ENCODE data around the gene RGS14. TPM values are rescaled to one million over a fixed set of nuclear protein-coding genes. Genes with fewer than 3 reads are reported as not detected.

The RGS14 gene, protein sequence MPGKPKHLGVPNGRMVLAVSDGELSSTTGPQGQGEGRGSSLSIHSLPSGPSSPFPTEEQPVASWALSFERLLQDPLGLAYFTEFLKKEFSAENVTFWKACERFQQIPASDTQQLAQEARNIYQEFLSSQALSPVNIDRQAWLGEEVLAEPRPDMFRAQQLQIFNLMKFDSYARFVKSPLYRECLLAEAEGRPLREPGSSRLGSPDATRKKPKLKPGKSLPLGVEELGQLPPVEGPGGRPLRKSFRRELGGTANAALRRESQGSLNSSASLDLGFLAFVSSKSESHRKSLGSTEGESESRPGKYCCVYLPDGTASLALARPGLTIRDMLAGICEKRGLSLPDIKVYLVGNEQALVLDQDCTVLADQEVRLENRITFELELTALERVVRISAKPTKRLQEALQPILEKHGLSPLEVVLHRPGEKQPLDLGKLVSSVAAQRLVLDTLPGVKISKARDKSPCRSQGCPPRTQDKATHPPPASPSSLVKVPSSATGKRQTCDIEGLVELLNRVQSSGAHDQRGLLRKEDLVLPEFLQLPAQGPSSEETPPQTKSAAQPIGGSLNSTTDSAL
- 10 to 100 TPM; 43.9 to 47.2 TPM for total RNA-seq

DNA sequence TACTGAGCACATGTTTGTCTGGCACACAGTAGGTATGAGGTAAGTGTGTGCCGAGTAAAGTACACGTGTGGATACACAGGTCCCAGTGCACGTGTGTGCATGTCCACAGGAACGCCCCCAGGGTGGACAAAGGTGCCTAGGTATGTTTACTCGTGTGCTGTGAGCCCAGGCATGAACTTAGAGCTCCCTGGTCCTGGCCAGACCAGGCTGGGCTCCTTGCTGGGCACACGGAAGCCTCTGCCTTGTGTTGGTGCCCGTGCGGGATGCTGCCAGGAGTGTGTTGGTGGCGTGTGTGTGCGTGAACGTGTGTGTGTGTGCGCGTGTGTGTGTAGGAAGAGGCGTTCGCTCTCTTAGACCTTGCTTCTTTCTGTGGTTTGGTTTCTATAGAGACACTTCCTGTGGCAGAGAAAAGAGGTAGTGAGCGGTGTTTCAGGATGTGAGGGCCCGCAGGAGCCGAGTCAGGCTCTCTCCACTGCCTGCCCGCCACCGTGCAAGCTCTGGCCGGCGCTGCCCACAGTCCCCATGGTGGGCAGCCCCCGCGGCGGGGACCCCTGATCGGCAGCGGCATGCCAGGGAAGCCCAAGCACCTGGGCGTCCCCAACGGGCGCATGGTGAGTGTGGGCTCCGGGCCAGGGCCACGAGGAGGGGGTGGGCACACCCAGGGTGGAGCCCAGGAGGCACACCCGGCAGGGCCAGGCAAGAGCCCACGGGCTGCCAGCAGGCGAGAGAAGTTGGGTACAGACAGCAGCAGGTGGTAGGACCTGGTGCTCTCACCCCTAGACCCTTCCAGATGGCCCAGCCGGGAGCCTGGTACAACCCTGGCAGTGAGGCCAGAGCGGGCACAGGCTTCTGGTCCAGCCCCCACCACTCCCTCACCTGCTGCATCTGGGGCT is at the start of gene RGS14:
Gene RGS14, plus strand, starts transcription at position 466 of the 893 bp plus-strand sequence. Its CDS starts 101 bp downstream, at position 567.
- intact Hi-C loops (cut with micrococcal nuclease) = loop anchor here (2.0 kb wide), 1 partner anchor 71 kb away; no protein-coding TSS in a partner anchor
- peak within 1 kb of the TSS; percentile 80 for H3K27ac Mint-ChIP-seq
- ChIA-PET POLR2A (interaction anchor here (0.8 to 1.4 kb wide), 6 partner anchors 15 to 98 kb away, joined by 3 to 4 read pairs (median 3); no protein-coding TSS in a partner anchor), CTCF (interaction anchor here (0.8 to 8.7 kb wide), 6 partner anchors 14 to 98 kb away, joined by 3 to 66 read pairs (median 8); no protein-coding TSS in a partner anchor)
- DNase-seq = peak; percentile 77
- no peaks in the 10 kb centered on the region for H3K27me3 Mint-ChIP-seq
- peaks cover 9% of the 10 kb centered on the region for H3K9me3 Mint-ChIP-seq
- peaks cover 75% of the 10 kb centered on the region for H3K4me1 Mint-ChIP-seq (ENCODE audit: low read depth)
- peak within 1 kb of the TSS; percentile 81 for H3K4me3 Mint-ChIP-seq
- H3K36me3 Mint-ChIP-seq = peaks cover 3% of the 10 kb centered on the region

DNA sequence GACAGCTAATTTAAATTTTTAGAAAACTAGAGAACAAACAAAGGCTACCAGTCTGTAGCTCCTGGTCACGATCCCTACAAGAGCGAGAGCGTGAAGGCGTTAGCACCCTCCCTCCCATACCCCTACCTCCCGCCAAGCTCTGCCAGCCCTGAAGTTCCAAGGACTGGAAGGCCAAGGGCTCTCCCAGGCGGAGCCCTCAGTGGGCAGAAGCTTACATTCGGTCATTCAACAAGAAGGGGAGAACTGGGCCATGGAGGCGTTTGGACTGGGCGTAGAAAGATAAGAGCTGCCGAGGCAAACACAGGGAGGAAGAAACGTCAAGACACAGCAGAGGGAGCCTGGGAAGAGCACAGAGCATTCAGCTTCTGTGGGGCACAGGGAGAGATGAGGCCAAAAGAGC is 49.0 kb upstream of the RGS14 start:
- no peak for DNase-seq
- intact Hi-C loops (cut with micrococcal nuclease) = no loop called here
- Mint-ChIP-seq H3K4me1 (ENCODE audit: low read depth) (peaks cover 46% of the 10 kb centered on the region), H3K27ac (no peak overlapping the region), H3K9me3 (no peaks in the 10 kb centered on the region), H3K27me3 (peaks cover 1% of the 10 kb centered on the region), H3K4me3 (no peak overlapping the region), H3K36me3 (peaks cover 34% of the 10 kb centered on the region)
- CTCF ChIA-PET = interaction anchor here (0.6 to 4.3 kb wide), 28 partner anchors 10 to 213 kb away, joined by 3 to 52 read pairs (median 7); partner anchors contain the start of gene LMAN2
- POLR2A ChIA-PET = interaction anchor here (1.0 to 1.9 kb wide), 3 partner anchors 43 to 137 kb away, joined by 3 to 11 read pairs (median 3); partner anchors contain the start of genes LMAN2 and PRR7

GRCh38 chr5:177309351-177310191 is 48.2 kb upstream of the RGS14 start:
- ChIA-PET CTCF (interaction anchor here (0.6 to 4.3 kb wide), 56 partner anchors 8 to 772 kb away, joined by 3 to 52 read pairs (median 5); partner anchors contain the start of genes GRK6, LMAN2, PDLIM7 and RNF44), POLR2A (interaction anchor here (0.5 to 1.9 kb wide), 7 partner anchors 10 to 192 kb away, joined by 3 to 11 read pairs (median 3); partner anchors contain the start of genes LMAN2 and PRR7)
- peak; percentile 84 for DNase-seq
- intact Hi-C loops (cut with micrococcal nuclease) = loop anchor here (5.0 kb wide), 1 partner anchor 208 kb away; the partner anchor contains the start of gene DDX41
- Mint-ChIP-seq H3K9me3 (no peaks in the 10 kb centered on the region), H3K36me3 (peaks cover 29% of the 10 kb centered on the region), H3K4me1 (ENCODE audit: low read depth) (peaks cover 45% of the 10 kb centered on the region), H3K27me3 (peaks cover 1% of the 10 kb centered on the region), H3K4me3 (peak overlapping the region; percentile 48), H3K27ac (no peak overlapping the region)

DNA sequence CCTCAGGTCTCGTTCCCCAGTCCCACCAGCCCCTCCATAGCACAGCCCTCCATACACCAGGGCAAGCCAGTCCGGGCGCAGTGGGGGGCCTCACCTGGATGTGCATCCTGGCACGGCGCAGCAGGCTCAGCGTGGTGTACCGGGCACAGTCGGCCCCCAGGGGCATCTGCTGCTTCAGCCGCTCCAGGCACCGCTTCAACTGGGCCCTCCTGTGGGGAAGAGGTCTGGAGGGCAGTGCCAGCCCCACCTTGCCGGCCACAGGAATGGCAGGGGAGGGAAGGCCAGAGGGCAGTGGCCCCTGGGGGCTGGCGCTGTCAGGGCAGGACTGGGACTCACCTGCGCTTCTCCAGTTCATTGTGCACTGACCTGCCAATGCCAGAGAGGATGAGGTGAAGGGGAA is 47.4 kb upstream of the RGS14 start:
- Mint-ChIP-seq H3K27me3 (peaks cover 1% of the 10 kb centered on the region), H3K27ac (no peak overlapping the region), H3K9me3 (no peaks in the 10 kb centered on the region), H3K4me1 (ENCODE audit: low read depth) (peaks cover 37% of the 10 kb centered on the region), H3K4me3 (peak overlapping the region; percentile 78), H3K36me3 (peaks cover 21% of the 10 kb centered on the region)
- DNase-seq = peak; percentile 10
- CTCF ChIA-PET = interaction anchor here (0.6 to 4.3 kb wide), 51 partner anchors 8 to 773 kb away, joined by 3 to 52 read pairs (median 5); partner anchors contain the start of genes GRK6, LMAN2, PDLIM7 and RNF44
- POLR2A ChIA-PET = interaction anchor here (0.5 to 1.9 kb wide), 5 partner anchors 9 to 191 kb away, joined by 3 to 11 read pairs (median 4); partner anchors contain the start of gene LMAN2
- intact Hi-C loops (cut with micrococcal nuclease) = loop anchor here (5.0 kb wide), 1 partner anchor 207 kb away; the partner anchor contains the start of gene DDX41

DNA sequence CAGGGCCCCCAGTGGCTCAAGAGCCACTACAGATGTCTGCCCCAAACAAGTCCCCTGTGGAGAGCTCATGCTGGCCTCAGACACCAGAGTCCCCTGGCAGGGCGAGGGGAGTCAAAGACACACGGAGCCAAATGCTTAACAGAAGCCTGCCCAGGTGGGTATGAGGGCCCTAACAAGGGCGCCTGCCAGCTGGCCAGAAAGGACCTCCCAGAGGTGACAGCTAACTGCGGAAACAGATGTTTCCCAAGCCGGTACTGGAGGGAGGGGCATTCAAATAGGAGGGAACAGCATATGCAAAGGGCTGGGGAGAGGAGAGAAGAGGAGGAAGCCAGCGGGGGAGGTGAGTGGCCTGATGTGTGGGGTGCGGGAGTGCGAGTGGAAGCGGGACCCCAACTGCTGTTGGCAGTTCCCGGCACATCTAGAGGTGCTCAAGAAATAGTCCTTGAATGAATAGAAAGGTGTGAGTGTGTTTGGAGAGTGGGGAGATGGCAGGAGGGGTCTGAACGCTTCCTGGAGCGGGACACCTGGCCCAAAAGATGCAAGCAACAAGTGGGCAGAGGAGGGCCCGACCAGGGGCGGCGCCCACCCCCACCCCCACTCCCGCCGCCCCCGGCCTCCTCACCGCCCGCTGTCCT is 46.9 kb upstream of the RGS14 start:
- H3K9me3 Mint-ChIP-seq = no peaks in the 10 kb centered on the region
- H3K4me1 Mint-ChIP-seq (ENCODE audit: low read depth) = peaks cover 32% of the 10 kb centered on the region
- ChIA-PET CTCF (interaction anchor here (0.7 to 4.3 kb wide), 32 partner anchors 8 to 773 kb away, joined by 3 to 52 read pairs (median 7); partner anchors contain the start of genes LMAN2 and RNF44), POLR2A (interaction anchor here (0.8 to 1.9 kb wide), 4 partner anchors 9 to 116 kb away, joined by 3 to 11 read pairs (median 6); partner anchors contain the start of gene LMAN2)
- intact Hi-C loops (cut with micrococcal nuclease) = loop anchor here (5.0 kb wide), 1 partner anchor 206 kb away; the partner anchor contains the start of gene DDX41
- peak; percentile 52 for DNase-seq
- peak overlapping the region; percentile 78 for H3K4me3 Mint-ChIP-seq
- H3K27ac Mint-ChIP-seq = peak overlapping the region; percentile 2
- peaks cover 1% of the 10 kb centered on the region for H3K27me3 Mint-ChIP-seq
- peaks cover 17% of the 10 kb centered on the region for H3K36me3 Mint-ChIP-seq

DNA sequence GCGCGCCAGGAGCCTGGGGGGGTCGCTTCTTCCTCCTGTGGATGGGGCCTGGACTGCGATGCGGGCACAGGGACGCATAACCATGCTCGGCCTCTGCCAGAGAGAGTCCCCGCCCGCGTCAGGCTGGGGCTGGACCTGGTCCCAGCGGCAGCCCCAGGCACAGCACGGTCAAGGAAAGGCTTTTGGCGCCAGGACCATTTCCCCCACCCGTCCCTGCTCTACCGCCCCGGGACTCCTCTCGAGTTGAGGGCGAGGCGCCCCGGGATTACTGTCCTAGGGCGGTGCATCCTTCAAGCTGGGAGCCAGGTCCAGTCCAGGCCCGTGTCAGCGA is 46.4 kb upstream of the RGS14 start:
- Mint-ChIP-seq H3K9me3 (no peaks in the 10 kb centered on the region), H3K36me3 (peaks cover 12% of the 10 kb centered on the region), H3K4me1 (ENCODE audit: low read depth) (peaks cover 27% of the 10 kb centered on the region), H3K27ac (no peak overlapping the region), H3K27me3 (peaks cover 1% of the 10 kb centered on the region), H3K4me3 (peak overlapping the region; percentile 78)
- CTCF ChIA-PET = interaction anchor here (1.6 to 4.3 kb wide), 6 partner anchors 13 to 199 kb away, joined by 6 to 52 read pairs (median 21); no protein-coding TSS in a partner anchor
- POLR2A ChIA-PET = interaction anchor here (1.1 to 1.8 kb wide), 3 partner anchors 8 to 114 kb away, joined by 4 to 7 read pairs (median 6); partner anchors contain the start of genes LMAN2, PRELID1 and RAB24
- no peak for DNase-seq
- intact Hi-C loops (cut with micrococcal nuclease) = loop anchor here (5.0 kb wide), 1 partner anchor 206 kb away; the partner anchor contains the start of gene DDX41

DNA sequence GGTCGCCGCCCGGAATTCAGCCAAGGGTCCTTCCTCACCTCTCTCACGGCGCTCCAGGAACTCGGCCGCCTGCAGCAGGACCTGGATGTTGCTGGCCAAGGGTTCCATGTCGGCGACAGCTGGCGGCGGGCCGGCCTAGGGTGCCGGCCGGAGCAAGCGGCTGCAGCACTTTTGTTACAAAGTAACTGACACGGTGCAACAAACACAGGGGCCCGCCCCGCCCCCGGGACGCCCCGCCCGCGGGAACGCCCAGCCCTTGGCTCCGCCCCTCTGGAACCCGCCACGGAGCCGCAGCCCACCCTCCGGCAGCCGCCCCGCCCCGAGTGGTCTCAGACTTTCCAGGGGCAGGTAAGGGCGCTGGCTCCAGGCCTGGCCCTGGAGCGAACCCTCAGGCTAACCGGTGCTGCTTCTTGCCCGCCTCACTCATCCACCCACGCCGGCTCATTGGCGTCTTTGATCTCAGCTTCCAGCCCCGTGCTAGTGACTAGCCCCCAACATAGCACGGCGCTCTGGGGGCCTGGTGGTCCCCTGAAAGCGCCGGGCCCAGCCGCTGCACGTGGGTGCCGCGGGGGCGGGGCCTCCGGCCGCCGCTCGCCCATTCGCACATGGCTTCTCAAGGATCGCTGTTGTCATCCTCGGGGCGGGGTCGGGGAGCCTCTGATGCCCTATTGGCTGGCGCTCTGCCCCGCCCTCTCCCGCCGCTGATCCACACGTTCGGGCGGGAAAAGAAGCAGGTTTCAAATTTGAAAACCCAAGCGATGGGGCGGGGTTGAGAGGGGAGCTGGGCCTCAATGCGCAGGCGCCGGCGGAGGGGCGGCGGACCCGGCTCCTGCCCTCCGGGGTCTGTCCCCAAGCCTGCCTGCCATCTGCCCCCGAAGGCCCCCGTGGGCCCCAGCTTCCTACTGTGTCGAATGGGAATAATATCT is 45.7 kb upstream of the RGS14 start, which contains the start of gene MXD3:
Gene MXD3, minus strand, starts transcription at position 176 of the 926 bp plus-strand sequence. Its CDS starts 68 bp downstream, at position 108.
- intact Hi-C loops (cut with micrococcal nuclease) = loop anchor here (1.0 to 5.0 kb wide), 8 partner anchors 9 to 205 kb away; partner anchors contain the start of genes DDX41, GRK6, LMAN2 and PDLIM7
- H3K4me3 Mint-ChIP-seq = peak within 1 kb of the TSS; percentile 78
- peak; percentile 98 for DNase-seq
- peak within 1 kb of the TSS; percentile 88 for H3K27ac Mint-ChIP-seq
- H3K36me3 Mint-ChIP-seq = peaks cover 7% of the 10 kb centered on the region
- peaks cover 1% of the 10 kb centered on the region for H3K27me3 Mint-ChIP-seq
- no peaks in the 10 kb centered on the region for H3K9me3 Mint-ChIP-seq
- H3K4me1 Mint-ChIP-seq (ENCODE audit: low read depth) = peaks cover 22% of the 10 kb centered on the region
- ChIA-PET CTCF (interaction anchor here (0.7 to 3.5 kb wide), 13 partner anchors 8 to 651 kb away, joined by 3 to 28 read pairs (median 5); partner anchors contain the start of genes PRELID1 and RAB24), POLR2A (interaction anchor here (1.0 to 1.8 kb wide), 5 partner anchors 9 to 136 kb away, joined by 3 to 7 read pairs (median 4); partner anchors contain the start of genes LMAN2, PRELID1 and RAB24)

DNA sequence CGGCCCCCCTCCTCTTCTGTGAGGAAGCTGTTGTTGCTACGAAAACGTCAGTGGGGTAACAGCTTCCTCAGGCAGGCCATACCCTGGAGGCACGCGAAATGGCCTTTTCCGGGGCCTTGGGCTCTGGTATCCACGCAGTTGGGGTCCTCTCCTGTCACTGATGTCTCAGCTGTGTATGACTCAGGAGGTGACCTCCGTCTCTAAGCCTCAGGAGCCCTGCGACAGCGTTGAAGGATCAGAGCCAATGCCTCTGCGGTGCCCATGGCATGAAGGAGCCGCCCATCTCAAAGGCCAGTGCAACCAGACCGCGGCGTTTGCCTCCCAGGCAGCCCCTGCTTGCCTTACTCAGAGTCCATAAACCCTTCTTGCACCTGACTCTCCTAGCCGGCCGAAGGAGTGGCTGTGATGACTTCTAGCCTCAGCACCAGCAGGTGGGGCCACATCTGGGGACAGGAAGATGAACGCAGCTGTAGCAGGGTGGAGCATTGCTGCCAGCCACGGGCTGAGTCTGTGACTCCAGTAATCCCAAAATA is 45.0 kb upstream of the RGS14 start:
- peaks cover 1% of the 10 kb centered on the region for H3K27me3 Mint-ChIP-seq
- intact Hi-C loops (cut with micrococcal nuclease) = loop anchor here (1.0 to 5.0 kb wide), 8 partner anchors 9 to 205 kb away; partner anchors contain the start of genes DDX41, GRK6, LMAN2 and PDLIM7
- peaks cover 6% of the 10 kb centered on the region for H3K36me3 Mint-ChIP-seq
- ChIA-PET POLR2A (interaction anchor here (0.6 to 1.8 kb wide), 6 partner anchors 10 to 135 kb away, joined by 3 to 7 read pairs (median 4); partner anchors contain the start of genes LMAN2, PRELID1 and RAB24), CTCF (interaction anchor here (0.7 to 2.7 kb wide), 13 partner anchors 9 to 652 kb away, joined by 3 to 14 read pairs (median 4); partner anchors contain the start of genes PDLIM7, PRELID1 and RAB24)
- H3K9me3 Mint-ChIP-seq = no peaks in the 10 kb centered on the region
- DNase-seq = peak; percentile 79
- H3K4me1 Mint-ChIP-seq (ENCODE audit: low read depth) = peaks cover 20% of the 10 kb centered on the region
- peak overlapping the region; percentile 88 for H3K27ac Mint-ChIP-seq
- peak overlapping the region; percentile 78 for H3K4me3 Mint-ChIP-seq

All from activated CD4-positive, alpha-beta memory T cell treated with anti-CD3 and anti-CD28 coated beads for 36 hours (primary cell).